HepG2 (cell line): Measurements from ENCODE around the gene RYR2. TPM values are rescaled to one million over a fixed set of nuclear protein-coding genes. Genes with fewer than 3 reads are reported as not detected.

Source experiments
- ATRX ChIP-seq: sonication (generic); formaldehyde crosslinking; IDR thresholded peaks from 2 replicates; pipeline ENCODE4 v1.4.0; 2020; ENCODE audit warnings: missing genetic modification reagents, borderline replicate concordance
- HOXA7 ChIP-seq: sonication (generic); formaldehyde crosslinking; IDR thresholded peaks from 2 replicates; pipeline ENCODE4 v1.8.1; 2022; ENCODE audit warnings: mild to moderate bottlenecking, missing genetic modification reagents, moderate library complexity
- KDM4B ChIP-seq: sonication (generic); formaldehyde crosslinking; IDR thresholded peaks from 2 replicates; pipeline ENCODE4 v1.4.0; 2020; ENCODE audit warnings: missing genetic modification reagents
- MTF2 ChIP-seq: sonication (generic); formaldehyde crosslinking; IDR thresholded peaks from 2 replicates; pipeline ENCODE4 v1.5.0; 2020; ENCODE audit warnings: missing genetic modification reagents, borderline replicate concordance
- PLRG1 ChIP-seq: fragments of 450-650 bp; conservative IDR thresholded peaks from 2 replicates; pipeline ENCODE4 v1.6.1; 2016
- TAF1 ChIP-seq: sonication (generic); formaldehyde crosslinking; IDR thresholded peaks from 2 replicates; pipeline ENCODE4 v1.4.0; 2020; ENCODE audit warnings: missing genetic modification reagents
- ZNF317 ChIP-seq: sonication (generic); formaldehyde crosslinking; IDR thresholded peaks from 2 replicates; pipeline ENCODE4 v1.5.0; 2020; ENCODE audit warnings: mild to moderate bottlenecking, missing genetic modification reagents
- ZNF724P ChIP-seq: sonication (generic); formaldehyde crosslinking; IDR thresholded peaks from 2 replicates; pipeline ENCODE4 v1.8.0; 2022; ENCODE audit warnings: missing genetic modification reagents, borderline replicate concordance
- ZNF768 ChIP-seq: sonication (generic); formaldehyde crosslinking; IDR thresholded peaks from 2 replicates; pipeline ENCODE4 v1.4.0; 2020; ENCODE audit warnings: missing genetic modification reagents
- ZNF776 ChIP-seq: sonication (generic); formaldehyde crosslinking; IDR thresholded peaks from 2 replicates; pipeline ENCODE4 v1.4.0; 2020; ENCODE audit warnings: mild to moderate bottlenecking, missing genetic modification reagents
- ZNF777 ChIP-seq: sonication (generic); formaldehyde crosslinking; IDR thresholded peaks from 2 replicates; pipeline ENCODE4 v1.4.0; 2020; ENCODE audit warnings: missing genetic modification reagents
- polyA plus RNA-seq, 8 experiments: library from polyadenylated mRNA; depleted of rRNA in 3 of 8; stranded (reverse) in 7 of 8; unstranded in 1 of 8; fragments of >200 nt; fragmentation: Illumina TruSeq in 4 of 8; extraction: Trizol in 4 of 8; gene quantifications; 2 replicates each; pipeline versions ENCODE4 v1.2.1 to v1.2.3, GENCODE V29; 2011 to 2016; ENCODE audit warnings: low read depth in 4 of 8, missing spikeins in 1 of 8, mixed read lengths in 1 of 8; ENCODE audit not compliant: insufficient read depth in 1 of 8
- total RNA-seq, 5 experiments: library from RNA; depleted of rRNA; stranded (reverse); fragments of >200 nt; fragmentation: Illumina TruSeq; extraction: Trizol; gene quantifications; 2 replicates each; pipeline ENCODE4 v1.2.3, GENCODE V29; 2016; ENCODE audit warnings: low read depth in 1 of 5
- TF ChIP-seq, protein P1 (sequence below): sonication (generic); formaldehyde crosslinking; IDR thresholded peaks from 2 replicates; pipeline ENCODE4 v1.4.0; 2020; ENCODE audit warnings: low read depth, missing genetic modification reagents
- TF ChIP-seq, protein P2 (sequence below): sonication (generic); formaldehyde crosslinking; IDR thresholded peaks from 2 replicates; pipeline ENCODE4 v1.9.0; 2021; ENCODE audit warnings: missing genetic modification reagents, borderline replicate concordance
- TF ChIP-seq, protein P3 (sequence below): sonication (generic); formaldehyde crosslinking; IDR thresholded peaks from 2 replicates; pipeline ENCODE4 v1.4.0; 2020; ENCODE audit warnings: missing genetic modification reagents
- TF ChIP-seq, protein P4 (sequence below): sonication (generic); formaldehyde crosslinking; IDR thresholded peaks from 2 replicates; pipeline ENCODE4 v1.5.0; 2020; ENCODE audit warnings: mild to moderate bottlenecking, missing genetic modification reagents
- TF ChIP-seq, protein P5 (sequence below): sonication (generic); formaldehyde crosslinking; IDR thresholded peaks from 2 replicates; pipeline ENCODE4 v1.4.0; 2020; ENCODE audit warnings: mild to moderate bottlenecking, missing genetic modification reagents

RYR2 gene
- total and polyA plus RNA-seq, 2 of the 13 experiments (the other 11 are each of a cell fraction or from before 2014, with no cell fraction given), result not detected

DNA sequence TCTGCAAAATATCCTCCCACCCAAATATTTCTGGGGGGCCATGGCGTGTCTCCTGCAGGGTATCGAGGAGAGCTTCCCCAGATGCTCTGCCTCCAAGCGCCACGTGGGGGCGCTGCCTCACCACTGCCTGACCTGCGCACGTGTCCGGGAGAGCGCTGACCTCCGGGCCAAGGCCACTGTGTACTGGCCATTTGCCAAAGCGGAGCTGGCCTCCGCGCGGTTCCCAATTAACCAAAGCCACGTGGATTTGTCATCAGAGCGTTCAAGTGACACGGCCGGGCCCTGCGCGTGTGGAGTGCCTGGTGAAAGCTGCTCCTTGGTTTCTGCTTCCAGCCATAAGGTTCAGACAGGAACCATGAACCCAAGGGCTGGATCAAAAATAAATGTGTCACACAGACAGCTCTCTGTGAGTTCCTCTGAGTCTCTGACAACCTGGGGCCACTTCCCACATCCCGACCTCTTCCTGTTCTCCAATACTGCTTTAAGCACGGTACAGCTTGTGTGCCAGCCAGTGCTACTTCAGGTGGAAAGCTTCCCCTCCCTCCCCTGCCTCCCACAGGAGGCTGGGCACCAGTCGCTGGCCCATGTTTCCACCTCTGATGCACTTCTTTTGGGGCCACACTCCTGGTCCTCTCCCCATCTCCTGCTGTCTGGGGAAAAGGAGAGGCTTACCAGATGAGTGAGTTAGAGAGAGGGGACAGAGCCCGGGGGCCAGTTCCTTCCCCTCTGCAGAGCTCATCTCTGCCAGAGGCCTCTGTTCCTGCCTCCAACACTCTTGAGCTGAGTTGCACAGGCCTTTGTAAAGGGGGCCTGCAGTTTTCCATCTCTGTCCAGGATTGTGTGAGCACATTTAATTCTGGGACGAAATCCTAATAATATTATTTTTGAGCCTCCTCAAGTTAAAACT is 822.6 kb downstream of the RYR2 start (continued):
- TF ChIP-seq, protein P1, sequence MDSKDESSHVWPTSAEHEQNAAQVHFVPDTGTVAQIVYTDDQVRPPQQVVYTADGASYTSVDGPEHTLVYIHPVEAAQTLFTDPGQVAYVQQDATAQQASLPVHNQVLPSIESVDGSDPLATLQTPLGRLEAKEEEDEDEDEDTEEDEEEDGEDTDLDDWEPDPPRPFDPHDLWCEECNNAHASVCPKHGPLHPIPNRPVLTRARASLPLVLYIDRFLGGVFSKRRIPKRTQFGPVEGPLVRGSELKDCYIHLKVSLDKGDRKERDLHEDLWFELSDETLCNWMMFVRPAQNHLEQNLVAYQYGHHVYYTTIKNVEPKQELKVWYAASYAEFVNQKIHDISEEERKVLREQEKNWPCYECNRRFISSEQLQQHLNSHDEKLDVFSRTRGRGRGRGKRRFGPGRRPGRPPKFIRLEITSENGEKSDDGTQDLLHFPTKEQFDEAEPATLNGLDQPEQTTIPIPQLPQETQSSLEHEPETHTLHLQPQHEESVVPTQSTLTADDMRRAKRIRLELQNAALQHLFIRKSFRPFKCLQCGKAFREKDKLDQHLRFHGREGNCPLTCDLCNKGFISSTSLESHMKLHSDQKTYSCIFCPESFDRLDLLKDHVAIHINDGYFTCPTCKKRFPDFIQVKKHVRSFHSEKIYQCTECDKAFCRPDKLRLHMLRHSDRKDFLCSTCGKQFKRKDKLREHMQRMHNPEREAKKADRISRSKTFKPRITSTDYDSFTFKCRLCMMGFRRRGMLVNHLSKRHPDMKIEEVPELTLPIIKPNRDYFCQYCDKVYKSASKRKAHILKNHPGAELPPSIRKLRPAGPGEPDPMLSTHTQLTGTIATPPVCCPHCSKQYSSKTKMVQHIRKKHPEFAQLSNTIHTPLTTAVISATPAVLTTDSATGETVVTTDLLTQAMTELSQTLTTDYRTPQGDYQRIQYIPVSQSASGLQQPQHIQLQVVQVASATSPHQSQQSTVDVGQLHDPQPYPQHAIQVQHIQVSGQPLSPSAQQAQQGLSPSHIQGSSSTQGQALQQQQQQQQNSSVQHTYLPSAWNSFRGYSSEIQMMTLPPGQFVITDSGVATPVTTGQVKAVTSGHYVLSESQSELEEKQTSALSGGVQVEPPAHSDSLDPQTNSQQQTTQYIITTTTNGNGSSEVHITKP (CRISPR knock-in tag), result no peak
- TF ChIP-seq ZNF317, result 0 out of 2 replicates have a peak, but pooled peaks have one; percentile 41
- 0 out of 2 replicates have a peak, but pooled peaks have one; percentile 37 for TF ChIP-seq ZNF777 (CRISPR knock-in tag)
- TF ChIP-seq, protein P2, sequence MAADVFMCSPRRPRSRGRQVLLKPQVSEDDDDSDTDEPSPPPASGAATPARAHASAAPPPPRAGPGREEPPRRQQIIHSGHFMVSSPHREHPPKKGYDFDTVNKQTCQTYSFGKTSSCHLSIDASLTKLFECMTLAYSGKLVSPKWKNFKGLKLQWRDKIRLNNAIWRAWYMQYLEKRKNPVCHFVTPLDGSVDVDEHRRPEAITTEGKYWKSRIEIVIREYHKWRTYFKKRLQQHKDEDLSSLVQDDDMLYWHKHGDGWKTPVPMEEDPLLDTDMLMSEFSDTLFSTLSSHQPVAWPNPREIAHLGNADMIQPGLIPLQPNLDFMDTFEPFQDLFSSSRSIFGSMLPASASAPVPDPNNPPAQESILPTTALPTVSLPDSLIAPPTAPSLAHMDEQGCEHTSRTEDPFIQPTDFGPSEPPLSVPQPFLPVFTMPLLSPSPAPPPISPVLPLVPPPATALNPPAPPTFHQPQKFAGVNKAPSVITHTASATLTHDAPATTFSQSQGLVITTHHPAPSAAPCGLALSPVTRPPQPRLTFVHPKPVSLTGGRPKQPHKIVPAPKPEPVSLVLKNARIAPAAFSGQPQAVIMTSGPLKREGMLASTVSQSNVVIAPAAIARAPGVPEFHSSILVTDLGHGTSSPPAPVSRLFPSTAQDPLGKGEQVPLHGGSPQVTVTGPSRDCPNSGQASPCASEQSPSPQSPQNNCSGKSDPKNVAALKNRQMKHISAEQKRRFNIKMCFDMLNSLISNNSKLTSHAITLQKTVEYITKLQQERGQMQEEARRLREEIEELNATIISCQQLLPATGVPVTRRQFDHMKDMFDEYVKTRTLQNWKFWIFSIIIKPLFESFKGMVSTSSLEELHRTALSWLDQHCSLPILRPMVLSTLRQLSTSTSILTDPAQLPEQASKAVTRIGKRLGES, result peak; percentile 82; the same call in 1 of the 2 replicates
- no peak for TF ChIP-seq MTF2
- TF ChIP-seq ATRX, result no peak
- TF ChIP-seq, protein P3, sequence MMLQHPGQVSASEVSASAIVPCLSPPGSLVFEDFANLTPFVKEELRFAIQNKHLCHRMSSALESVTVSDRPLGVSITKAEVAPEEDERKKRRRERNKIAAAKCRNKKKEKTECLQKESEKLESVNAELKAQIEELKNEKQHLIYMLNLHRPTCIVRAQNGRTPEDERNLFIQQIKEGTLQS, result no peak
- TF ChIP-seq ZNF776 (CRISPR knock-in tag), result no peak
- TF ChIP-seq TAF1 (CRISPR knock-in tag), result no peak
- TF ChIP-seq ZNF768 (CRISPR knock-in tag), result peak; percentile 32; the same call in 1 of the 2 replicates
- TF ChIP-seq, protein P4, sequence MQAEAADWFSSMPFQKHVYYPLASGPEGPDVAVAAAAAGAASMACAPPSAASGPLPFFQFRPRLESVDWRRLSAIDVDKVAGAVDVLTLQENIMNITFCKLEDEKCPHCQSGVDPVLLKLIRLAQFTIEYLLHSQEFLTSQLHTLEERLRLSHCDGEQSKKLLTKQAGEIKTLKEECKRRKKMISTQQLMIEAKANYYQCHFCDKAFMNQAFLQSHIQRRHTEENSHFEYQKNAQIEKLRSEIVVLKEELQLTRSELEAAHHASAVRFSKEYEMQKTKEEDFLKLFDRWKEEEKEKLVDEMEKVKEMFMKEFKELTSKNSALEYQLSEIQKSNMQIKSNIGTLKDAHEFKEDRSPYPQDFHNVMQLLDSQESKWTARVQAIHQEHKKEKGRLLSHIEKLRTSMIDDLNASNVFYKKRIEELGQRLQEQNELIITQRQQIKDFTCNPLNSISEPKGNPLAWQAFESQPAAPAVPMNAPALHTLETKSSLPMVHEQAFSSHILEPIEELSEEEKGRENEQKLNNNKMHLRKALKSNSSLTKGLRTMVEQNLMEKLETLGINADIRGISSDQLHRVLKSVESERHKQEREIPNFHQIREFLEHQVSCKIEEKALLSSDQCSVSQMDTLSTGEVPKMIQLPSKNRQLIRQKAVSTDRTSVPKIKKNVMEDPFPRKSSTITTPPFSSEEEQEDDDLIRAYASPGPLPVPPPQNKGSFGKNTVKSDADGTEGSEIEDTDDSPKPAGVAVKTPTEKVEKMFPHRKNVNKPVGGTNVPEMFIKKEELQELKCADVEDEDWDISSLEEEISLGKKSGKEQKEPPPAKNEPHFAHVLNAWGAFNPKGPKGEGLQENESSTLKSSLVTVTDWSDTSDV, result peak; percentile 67; the same call in 1 of the 2 replicates
- TF ChIP-seq HOXA7 (CRISPR knock-in tag), result no peak
- TF ChIP-seq PLRG1, result no peak
- TF ChIP-seq KDM4B (CRISPR knock-in tag), result peak; percentile 77; the same call in 1 of the 2 replicates
- TF ChIP-seq ZNF724P, result 0 out of 2 replicates have a peak, but pooled peaks have one; percentile 67
- TF ChIP-seq, protein P5, sequence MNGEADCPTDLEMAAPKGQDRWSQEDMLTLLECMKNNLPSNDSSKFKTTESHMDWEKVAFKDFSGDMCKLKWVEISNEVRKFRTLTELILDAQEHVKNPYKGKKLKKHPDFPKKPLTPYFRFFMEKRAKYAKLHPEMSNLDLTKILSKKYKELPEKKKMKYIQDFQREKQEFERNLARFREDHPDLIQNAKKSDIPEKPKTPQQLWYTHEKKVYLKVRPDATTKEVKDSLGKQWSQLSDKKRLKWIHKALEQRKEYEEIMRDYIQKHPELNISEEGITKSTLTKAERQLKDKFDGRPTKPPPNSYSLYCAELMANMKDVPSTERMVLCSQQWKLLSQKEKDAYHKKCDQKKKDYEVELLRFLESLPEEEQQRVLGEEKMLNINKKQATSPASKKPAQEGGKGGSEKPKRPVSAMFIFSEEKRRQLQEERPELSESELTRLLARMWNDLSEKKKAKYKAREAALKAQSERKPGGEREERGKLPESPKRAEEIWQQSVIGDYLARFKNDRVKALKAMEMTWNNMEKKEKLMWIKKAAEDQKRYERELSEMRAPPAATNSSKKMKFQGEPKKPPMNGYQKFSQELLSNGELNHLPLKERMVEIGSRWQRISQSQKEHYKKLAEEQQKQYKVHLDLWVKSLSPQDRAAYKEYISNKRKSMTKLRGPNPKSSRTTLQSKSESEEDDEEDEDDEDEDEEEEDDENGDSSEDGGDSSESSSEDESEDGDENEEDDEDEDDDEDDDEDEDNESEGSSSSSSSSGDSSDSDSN (CRISPR knock-in tag), result peak; percentile 29
